Measurements from ENCODE around the gene SEC22A.
"Not testable (repeated sequence)": the region's sequence is repeated elsewhere in the genome, so short reads cannot be mapped to it uniquely, and the experiment has no call there.

The SEC22A gene

DNA sequence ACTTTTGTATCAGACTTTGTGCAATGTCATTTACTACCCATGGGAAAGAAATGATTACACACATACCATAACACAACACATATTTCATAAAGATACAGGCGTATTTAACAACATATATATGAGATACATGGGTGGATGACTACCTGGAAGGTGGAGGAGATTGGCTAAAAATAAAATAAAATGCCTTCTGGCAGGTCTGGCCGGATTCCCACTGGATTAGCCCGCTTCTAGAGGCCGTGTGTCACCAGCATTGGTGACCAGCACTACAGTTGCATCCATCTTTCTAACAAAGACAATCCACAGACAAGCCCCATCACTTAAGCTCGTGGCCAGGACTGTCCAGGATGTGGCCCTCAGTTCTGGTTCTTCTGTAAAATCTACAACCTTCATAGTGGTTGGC lies 21.0 kb upstream of the SEC22A start:
- DNase-seq (ENCODE audit: low read depth in 2 of 2), result no peak

DNA sequence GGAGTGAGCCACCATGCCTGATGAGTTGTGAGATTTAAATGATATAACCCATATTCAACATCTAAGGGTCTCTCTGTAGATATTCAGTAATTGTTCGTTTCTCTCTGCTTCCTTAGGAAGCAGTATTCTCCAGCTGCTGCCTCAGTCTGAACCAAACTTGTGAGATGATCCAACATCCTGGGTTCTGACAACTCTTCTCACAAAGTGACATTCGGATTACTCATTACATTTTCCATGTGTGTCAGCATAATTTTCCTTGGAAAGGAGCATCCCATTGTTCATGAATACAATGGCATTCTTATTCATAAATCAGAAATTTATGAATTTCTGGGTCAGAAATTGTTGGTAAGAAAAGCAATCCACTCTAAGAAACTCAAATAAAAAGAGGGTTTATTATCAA lies 15.0 kb upstream of the SEC22A start:
- DNase-seq (ENCODE audit: low read depth in 2 of 2), result no peak

DNA sequence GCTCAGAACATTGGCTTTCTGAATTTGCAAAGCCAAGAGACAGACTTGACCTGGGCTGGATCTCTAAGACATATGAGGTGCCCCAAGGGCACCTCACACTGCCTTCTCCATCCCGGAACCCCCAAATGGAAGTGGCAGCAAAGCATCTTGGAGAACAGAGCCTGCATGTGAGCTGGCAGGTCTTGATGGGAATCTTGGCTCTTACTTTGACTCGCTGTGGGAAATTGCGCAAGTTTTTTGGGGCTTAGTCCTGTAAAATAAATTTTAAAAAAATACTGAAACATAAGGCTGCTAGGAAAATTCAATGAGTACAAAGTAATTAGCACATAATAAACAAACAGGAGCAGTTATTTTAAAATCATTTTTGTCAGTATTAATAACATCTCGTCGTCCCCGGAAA lies 13.7 kb upstream of the SEC22A start:
- no peak for DNase-seq (ENCODE audit: low read depth in 2 of 2)

DNA sequence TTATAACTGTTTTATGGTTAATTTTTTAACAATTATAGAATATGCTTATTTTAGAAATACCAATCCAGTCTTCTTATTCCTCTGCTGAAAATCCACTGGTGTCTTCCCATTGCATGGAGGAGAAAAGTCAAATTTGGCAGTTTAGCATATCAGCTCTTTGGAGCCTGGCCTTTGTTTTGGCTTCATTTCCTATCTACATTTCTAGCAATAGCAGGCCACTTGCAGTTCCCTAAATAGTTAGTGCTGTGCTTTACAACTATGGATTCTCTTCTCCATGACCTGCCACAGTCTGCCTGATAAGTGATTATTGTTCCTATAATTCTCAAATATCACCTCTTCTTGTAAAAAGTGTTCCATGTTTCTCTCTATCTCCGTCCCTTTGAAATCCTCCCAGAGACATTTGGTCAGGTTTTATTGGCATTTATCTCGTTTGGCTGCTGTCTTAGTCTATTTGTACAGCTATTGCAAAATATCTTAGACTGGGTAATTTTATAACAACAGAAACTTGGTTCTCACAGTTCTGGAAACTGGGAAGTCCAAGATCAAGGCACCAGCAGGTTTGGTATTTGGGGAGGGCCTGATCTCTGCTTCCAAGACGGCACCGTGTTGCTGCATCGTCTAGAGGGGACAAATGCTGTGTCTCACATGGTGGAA lies 8.2 kb upstream of the SEC22A start:
- DNase-seq (ENCODE audit: low read depth in 2 of 2), result no peak

DNA sequence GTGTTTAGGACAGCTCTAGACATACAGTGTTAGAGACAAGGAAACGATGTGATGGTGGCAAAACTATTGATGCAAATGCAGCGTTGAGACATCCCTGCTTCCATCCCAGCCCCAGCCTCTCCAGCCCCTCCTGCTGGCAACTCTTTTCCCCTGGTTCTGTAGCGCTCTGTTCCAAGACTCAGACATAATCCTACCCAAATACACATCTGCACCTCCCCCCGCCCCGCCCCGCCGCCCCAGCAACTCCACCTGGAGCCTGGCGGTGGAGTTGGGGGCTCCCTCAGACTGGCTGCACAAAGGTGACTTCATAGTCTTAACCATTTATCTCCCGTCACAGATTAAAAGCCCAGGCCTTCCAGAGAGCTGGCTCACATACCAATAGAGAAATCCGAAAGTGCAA lies 7.2 kb upstream of the SEC22A start:
- no peak for DNase-seq (ENCODE audit: low read depth in 2 of 2)

DNA sequence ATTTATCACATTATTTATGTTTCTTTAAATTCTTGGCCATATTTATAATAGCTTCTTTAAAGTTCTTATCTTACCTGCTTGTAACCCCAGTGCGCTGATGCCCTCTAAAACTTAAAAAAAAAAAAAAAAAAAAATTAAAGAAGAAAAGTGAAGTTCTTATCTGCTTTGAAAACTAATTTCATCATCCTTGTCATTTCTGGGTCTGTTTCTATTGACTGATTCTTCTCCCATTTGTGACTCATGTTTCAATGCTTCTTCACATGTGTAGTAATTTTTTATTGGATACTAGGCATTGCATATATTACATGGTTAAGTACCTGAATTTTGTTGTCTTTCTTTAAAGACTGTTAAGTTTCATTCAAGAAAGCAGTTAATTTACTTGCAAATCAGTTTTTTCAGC lies 3.4 kb upstream of the SEC22A start:
- DNase-seq (ENCODE audit: low read depth in 2 of 2), result no peak

DNA sequence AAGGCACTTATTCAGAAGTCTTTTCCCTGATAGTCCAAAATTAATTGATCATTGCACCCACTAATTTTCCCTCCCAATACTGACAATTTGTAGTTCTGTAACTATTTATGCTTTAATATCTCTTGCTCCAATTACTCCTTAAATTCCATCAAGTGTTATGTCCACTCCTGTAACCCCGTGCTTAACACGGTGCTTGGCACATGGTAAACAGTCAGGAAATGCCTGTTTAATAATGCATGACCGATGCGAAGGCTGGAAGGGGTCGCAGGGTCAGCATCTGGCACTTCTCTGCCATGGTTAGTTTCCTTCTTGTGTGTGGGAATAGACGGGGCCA lies 553 bp upstream of the SEC22A start:
- DNase-seq (ENCODE audit: low read depth in 2 of 2), result no peak

DNA sequence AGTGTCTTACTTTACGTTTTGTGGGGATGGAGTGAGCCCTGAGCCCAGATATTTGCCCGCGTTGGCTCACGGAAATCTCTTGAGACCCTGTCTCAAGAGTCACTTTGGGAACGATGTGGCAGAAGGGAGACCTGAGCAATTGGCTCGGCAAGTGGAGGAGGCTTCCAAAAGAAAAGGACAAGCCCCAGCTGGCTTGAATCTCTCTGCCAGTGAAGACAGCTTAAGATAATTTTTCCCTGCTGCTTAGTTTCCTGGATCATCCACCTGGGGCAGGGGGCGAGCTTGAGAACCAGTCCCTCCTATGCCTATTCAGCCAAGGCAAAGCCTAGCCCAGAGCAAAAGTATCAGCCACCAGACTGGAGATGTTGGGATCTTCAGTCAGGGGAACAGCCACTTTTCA lies 708 bp downstream of the SEC22A start:
- DNase-seq (ENCODE audit: low read depth in 2 of 2), result no peak

DNA sequence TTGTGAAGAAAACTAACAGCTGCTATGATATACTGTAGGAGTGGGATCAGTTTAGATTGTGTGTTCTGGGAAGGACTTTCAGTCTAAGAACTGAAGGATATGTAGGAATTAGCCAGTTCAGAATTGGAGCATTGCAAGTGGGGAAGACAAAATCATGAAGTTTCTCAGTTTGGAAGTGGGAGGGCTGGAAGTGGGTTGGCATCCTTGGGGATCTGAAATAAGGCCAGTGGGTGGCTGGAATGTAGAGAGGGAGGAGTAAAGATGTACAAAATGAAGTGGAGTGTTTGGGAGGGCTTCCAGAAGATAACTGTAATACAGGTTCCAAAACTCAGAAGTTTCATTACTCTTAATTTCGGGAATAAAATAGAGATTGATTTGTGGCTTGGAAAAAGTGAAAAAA lies 17.2 kb downstream of the SEC22A start:
- no peak for DNase-seq (ENCODE audit: low read depth in 2 of 2)

DNA sequence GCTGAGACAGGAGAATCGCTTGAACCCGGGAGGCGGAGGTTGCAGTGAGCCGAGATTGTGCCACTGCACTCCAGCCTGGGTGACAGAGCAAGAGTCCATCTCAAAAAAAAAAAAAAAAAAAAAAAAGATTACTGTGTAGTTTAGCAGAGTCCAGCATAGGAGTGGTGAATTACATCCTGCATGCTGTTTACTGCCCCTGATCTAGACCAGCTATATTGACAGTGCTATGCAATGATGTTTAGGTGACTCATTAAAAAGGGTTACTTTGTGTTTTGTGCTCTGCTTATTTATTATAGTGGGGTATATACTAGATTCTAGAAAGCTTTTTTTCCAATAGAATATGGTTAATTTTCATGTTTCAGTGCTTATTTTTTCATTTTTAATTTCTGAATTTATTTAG lies 19.6 kb downstream of the SEC22A start:
- DNase-seq (ENCODE audit: low read depth in 2 of 2), result not testable (repeated sequence)

DNA sequence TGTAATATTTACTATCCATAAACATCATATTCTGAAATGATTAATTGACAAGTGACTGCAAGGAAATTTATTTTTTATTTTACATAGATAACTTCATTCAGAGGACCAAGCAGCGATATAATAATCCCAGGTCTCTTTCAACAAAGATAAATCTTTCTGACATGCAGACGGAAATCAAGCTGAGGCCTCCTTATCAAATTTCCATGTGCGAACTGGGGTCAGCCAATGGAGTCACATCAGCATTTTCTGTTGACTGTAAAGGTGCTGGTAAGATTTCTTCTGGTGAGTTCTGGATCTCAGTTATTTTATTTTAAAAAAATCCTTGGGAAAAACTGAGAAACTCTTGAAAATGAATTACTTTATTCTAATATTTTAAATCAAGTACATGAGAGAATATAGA lies 23.3 kb downstream of the SEC22A start:
- DNase-seq (ENCODE audit: low read depth in 2 of 2), result no peak

DNA sequence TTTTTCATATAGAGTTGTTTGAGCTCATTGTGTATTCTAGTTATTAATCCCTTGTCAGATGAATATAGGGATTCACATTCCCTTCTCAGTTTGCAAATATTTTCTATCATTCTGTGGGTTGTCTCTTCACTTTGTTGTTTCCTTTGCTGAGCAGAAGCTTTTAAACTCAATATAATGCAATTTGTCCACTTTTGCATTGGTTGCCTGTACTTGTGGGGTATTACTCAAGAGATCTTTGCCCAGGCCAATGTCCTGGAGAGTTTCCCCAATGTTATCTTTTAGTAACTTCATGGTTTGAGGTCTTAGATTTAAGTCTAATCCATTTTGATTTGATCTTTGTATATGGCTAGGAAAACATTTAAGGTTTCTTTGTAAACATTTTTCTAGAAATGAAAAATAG lies 24.8 kb downstream of the SEC22A start:
- DNase-seq (ENCODE audit: low read depth in 2 of 2), result no peak

DNA sequence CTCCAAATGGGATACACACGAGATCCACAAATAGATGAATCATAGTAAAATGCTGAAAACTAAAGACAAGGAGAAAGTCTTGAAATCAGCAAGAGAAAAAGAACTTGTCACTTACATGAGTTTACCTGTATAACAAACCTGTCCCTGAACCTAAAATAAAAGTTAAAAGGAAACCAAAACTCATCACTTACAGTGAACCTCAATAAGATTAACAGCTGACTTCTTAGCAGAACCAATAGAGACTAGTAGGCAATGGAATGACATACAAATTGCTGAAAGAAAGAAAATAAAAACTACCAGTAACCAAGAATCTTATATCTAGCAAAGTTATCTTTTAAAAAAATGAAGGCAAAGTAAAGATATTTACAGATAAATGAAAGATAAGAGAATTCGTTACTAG lies 27.4 kb downstream of the SEC22A start:
- no peak for DNase-seq (ENCODE audit: low read depth in 2 of 2)

DNA sequence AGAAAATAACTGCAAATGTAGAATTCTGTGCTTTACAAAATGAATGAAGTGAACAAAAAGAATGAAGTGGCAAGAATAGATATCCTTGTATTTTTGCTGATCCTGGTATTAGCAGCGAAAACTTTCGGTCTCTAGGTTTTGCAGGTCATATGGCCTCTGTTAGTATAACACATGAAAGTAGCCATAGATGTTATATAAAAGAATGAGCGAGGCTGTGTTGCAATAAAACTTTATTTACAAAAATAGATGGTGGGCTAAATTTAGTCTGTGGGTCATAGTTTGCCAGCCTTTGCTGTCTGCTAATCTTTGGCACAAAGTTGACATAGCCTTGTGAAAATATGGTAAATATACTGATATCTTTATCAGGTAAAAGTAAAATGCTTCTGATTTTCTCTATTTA lies 35.2 kb downstream of the SEC22A start:
- DNase-seq (ENCODE audit: low read depth in 2 of 2), result no peak

DNA sequence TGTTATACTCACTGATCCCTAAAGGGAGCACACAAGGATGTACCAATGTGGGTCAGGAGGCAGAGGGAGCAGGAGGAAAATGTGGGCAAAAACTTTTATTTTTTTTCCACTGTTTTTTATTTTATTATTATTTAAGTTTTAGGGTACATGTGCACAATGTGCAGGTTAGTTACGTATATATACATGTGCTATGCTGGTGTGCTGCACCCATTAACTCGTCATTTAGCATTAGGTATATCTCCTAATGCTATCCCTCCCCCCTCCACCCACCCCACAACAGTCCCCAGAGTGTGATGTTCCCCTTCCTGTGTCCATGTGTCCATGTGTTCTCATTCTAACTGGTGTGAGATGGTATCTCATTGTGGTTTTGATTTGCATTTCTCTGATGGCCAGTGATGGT lies 37.4 kb downstream of the SEC22A start:
- DNase-seq (ENCODE audit: low read depth in 2 of 2), result not testable (repeated sequence)

DNA sequence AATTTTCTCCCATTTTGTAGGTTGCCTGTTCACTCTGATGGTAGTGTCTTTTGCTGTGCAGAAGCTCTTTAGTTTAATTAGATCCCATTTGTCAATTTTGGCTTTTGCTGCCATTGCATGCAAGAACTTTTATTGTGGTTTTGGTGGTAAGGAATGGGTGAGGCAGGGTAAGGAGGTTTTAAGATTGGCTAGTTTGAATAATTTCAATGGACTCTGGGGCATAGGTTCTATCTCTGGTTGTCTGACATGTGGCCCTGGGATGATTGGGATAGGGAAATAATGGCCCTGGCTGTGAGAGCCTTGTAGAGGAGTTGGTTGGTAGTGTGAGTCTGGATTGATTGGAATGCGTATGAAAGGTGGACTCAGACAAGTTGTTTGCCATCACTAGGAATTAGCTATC lies 38.0 kb downstream of the SEC22A start:
- DNase-seq (ENCODE audit: low read depth in 2 of 2), result no peak

DNA sequence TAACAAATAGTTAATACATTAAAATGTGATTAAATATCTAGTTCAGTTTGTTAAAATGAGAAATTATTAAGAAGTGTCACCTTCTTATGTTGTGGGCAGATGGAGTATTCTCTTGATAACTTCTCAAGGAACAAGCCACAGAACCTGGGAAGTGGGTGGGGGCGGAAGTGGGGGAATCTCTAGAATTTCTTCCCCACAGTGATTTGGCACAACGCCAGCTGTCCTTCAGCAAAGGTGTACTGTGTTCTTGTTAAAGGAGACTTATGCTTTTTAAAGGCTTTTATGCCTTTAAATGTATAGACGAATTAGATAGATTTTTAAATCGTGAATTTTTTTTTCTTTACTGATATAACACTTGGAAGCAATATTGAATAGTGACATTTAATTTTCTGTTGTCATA lies 42.4 kb downstream of the SEC22A start:
- DNase-seq (ENCODE audit: low read depth in 2 of 2), result no peak

DNA sequence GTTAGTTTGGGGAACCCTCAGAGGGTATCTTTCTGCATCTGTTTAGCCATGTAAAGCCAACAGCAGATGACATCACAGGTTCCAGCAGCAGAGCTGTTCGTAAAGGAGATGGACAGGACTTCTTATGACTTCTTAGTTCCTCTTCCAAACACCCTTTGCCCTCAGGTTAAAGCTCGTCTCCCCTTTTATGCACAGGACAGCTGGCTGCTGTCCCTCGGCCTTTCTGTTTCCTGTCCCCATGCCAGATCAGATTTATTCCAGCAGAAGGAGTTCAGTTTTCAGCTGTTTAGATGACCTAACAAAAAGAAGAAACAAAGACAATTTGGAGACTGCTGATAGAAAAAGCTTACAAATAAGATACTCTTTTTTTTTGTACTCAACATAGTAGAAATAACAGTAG lies 45.1 kb downstream of the SEC22A start:
- DNase-seq (ENCODE audit: low read depth in 2 of 2), result no peak

DNA sequence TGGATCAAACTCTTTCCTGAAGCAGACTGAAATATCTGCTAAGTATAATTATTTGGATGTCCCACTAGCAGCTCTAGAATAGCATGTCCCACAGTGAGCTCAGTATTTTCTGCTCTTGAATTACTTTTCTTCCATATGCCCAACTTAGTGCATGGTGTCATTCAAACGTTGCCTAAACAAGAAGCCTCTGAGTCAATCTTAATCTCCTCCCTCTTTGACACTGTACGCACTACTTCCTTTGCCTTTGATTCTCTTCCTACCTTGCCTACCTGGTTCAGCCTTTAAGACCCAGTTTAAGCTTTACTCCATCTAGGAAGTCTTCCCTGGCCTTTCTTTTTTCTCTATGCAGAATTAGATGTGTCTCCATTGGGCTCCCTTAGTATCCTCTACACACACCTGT lies 54.5 kb downstream of the SEC22A start:
- no peak for DNase-seq (ENCODE audit: low read depth in 2 of 2)

DNA sequence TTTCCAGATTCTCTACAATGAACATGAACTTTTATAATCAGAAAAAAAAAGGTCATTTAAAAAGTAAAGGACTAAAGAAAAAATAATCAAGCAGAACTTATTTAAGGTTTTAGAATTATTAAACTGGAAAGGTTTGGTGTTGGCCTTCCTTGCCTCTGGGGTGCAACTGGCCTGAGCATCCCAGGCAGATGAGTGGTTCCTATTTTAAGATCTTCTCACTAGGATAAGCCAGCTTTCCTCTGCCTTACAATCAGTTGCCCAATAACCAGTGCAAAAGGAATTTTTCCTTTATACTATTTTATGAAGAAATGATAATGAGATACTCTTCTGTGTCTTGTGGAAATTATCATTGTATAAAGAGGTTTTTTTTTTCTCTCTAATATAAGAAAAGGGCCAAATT lies 56.6 kb downstream of the SEC22A start:
- DNase-seq (ENCODE audit: low read depth in 2 of 2), result no peak

DNA sequence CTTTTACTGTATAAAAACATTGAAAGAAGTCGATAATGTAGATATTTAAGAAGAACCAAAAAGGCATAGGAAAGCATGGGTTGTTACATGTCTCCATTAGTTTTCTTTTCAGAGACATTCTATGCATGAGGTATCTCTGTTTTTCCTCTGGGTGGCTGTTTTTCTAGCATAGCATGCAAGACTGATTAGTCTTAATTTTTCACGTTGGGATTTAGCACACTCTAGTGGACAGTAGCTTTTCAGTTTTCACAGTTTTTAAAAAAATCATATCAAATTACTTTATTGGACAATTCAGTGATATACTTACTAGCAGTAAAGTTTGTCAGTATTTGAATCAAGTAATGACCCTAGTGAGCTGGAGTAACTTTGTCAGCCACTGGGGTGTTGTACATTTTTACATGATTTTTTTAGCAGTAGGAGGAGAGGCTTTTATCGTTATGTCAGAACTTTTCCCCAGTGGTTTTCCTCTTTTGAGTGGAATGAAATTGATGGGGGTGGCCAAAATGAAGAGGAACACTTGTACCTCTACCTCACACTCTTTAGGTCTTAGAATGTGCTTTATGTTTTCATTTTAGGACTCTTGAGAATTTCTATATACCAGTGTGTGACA lies 57.2 kb downstream of the SEC22A start:
- no peak for DNase-seq (ENCODE audit: low read depth in 2 of 2)

DNA sequence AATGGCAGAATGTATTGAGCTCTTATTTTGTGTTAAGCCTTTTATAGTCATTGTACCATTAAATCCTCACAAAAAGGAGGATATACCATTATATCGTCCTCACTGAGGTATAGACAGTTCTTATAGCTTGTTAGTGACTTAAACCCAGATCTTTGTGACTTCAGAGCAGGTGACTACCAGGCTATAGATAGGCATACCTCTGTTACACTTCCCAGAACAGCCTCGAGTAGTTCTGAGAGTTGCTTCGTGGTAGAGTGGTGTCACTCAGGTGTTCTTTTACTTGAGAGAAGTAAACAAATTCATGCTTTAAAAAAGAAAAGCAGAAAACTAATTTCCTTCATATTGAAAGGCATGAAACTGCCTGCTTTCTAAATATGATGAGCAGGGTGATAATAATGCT lies 59.9 kb downstream of the SEC22A start:
- no peak for DNase-seq (ENCODE audit: low read depth in 2 of 2)

DNA sequence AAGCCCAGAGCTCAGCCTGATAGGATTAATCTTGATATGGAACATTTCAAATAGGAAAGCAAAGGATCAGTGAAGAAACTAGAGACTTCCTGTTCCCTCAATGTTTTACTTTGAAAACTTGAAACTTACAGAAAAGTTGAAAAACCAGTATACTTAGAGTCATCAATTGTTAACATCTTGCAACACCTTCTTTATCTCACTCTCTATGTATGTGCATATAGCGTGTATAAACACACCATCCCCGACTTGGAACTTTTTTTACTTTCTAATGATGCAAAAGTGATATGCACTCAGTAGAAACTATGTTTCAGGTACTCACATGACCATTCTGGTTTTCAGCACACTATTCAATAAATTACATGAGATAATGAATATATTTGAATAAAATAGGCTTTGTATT lies 60.5 kb downstream of the SEC22A start:
- DNase-seq (ENCODE audit: low read depth in 2 of 2), result no peak

DNA sequence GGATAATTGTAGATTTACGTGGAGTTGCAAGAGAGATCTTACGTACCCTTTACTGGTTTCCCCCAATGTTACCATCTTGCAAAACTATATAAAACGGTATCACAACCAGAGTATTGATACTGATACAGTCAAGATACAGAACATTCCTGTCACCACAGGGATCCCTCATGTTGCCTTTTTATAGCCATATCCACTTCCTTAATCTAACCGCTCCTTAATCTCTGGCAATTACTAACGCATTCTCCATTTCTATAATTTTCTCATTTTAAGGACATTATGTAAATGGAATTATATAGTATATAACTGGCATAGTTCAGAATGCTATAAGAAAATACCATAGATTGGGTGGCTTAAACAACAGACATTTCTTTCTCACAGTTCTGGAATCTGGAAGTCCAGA lies 61.1 kb downstream of the SEC22A start:
- DNase-seq (ENCODE audit: low read depth in 2 of 2), result no peak
